Esophagus muscularis mucosa (tissue), 4 donors: ENCODE measurements around the gene TNS4.

Experiments used
- EP300 ChIP-seq: sonication (generic); formaldehyde crosslinking; IDR thresholded peaks from one replicate; pipeline ENCODE4 v1.6.1; 2017; ENCODE audit warnings: antibody characterized with exemption
- POLR2A ChIP-seq: fragments of 450-650 bp; IDR thresholded peaks from one replicate; pipeline ENCODE4 v1.6.1; 2017; ENCODE audit warnings: antibody characterized with exemption, moderate library complexity, mild to moderate bottlenecking, low read depth
- POLR2AphosphoS5 ChIP-seq, 2 donors: sonication (generic); formaldehyde crosslinking; IDR thresholded peaks; one replicate each; pipeline ENCODE4 v1.6.1; 2017; ENCODE audit warnings: antibody characterized with exemption in 2 of 2
- TF ChIP-seq, protein P1 (sequence below), 3 experiments: fragments of 200-600 bp in 2 of 3; fragments of 450-650 bp in 1 of 3; sonication (generic) in 2 of 3; IDR thresholded peaks; one replicate each; pipeline ENCODE4 v1.5.1; 2017 to 2019; ENCODE audit warnings: antibody characterized with exemption in 3 of 3, mild to moderate bottlenecking in 2 of 3, moderate library complexity in 1 of 3

DNA sequence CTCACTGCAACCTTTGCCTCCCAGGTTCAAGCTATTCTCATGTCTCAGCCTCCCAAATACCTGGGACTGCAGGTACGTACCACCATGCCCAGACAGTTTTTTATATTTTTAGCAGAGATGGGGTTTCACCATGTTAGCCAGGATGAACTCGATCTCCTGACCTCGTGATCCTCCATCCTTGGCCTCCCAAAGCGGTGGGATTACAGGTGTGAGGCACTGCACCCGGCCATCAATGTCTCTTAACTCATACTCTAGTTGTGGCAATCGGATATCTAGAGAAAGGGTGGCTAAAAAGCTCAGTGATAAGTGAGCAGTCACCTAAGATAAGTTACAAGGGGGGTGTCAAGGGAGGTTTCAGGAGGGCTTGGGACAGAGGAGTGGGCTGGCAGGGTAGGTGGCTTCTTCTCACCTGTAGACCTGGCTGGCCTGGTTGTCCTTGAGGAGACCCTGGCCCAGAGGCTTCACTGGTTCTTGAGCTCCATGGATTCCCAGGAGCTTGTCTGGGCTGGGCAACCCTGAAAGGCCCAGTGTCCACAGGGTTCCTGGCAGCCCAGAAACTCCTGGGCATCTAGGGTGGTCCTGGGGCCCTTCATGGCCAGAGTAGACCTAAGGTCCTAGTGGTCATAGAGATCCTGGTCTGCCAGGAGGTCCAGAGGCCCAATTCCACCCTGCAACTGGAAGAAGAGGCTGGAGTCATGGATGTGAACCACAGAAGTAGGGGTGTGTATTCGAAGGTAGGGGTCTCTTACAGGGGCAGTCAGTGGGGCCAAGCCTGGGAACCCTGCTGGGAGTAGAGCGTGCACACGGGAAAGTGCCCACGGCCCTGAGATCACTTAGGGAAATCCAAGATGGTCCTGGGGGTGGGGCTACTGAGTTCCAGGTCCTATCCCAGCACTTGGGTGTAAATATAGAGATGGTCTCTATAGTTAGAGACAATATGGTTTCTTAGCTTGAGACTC is 70.9 kb downstream of the TNS4 start:
- no peak for TF ChIP-seq POLR2A
- TF ChIP-seq, protein P1, sequence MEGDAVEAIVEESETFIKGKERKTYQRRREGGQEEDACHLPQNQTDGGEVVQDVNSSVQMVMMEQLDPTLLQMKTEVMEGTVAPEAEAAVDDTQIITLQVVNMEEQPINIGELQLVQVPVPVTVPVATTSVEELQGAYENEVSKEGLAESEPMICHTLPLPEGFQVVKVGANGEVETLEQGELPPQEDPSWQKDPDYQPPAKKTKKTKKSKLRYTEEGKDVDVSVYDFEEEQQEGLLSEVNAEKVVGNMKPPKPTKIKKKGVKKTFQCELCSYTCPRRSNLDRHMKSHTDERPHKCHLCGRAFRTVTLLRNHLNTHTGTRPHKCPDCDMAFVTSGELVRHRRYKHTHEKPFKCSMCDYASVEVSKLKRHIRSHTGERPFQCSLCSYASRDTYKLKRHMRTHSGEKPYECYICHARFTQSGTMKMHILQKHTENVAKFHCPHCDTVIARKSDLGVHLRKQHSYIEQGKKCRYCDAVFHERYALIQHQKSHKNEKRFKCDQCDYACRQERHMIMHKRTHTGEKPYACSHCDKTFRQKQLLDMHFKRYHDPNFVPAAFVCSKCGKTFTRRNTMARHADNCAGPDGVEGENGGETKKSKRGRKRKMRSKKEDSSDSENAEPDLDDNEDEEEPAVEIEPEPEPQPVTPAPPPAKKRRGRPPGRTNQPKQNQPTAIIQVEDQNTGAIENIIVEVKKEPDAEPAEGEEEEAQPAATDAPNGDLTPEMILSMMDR (IDR thresholded peaks at IDR 0.05), result no peak
- no peak for TF ChIP-seq EP300
- no peak for TF ChIP-seq POLR2AphosphoS5 (IDR thresholded peaks at IDR 0.05)
